Fibroblast of gingiva (primary cell): ENCODE data around the gene ZDHHC4.
"Not testable (repeated sequence)": the region's sequence is repeated elsewhere in the genome, so short reads cannot be mapped to it uniquely, and the experiment has no call there.

Source experiments
- DNase-seq: peaks from one replicate; pipeline ENCODE4 v3.0.0-alpha.2; 2011; ENCODE audit warnings: low read depth

ZDHHC4 gene

DNA sequence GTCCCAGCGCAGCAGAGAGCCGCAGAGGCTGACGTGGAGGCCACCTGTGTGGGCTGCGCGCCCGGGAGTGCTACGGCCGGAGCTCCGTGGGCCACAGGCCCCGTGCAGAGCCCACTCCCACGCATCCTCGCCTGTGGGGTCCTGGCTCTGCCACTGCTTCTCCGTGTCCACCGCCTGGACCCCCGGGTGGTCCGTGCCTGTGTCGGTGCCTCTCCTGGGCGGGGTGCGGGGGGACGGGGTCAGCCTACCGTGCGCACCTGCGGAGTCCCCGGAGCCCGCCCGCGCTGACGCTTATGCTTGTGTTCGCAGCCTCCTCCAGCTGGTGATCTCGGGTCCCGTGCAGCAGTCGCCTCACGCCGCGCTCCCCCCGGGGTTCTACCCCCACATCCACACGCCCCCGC, 30.4 kb downstream of the ZDHHC4 start:
- DNase-seq: no peak

GRCh38 chr7:6608081-6608480, 30.8 kb downstream of the ZDHHC4 start:
- DNase-seq: no peak

- DNase-seq: no peak
Measured at GRCh38 chr7:6608794-6609193, 31.5 kb downstream of the ZDHHC4 start.

- DNase-seq: no peak
Measured at GRCh38 chr7:6612819-6613218, 35.6 kb downstream of the ZDHHC4 start.

DNA sequence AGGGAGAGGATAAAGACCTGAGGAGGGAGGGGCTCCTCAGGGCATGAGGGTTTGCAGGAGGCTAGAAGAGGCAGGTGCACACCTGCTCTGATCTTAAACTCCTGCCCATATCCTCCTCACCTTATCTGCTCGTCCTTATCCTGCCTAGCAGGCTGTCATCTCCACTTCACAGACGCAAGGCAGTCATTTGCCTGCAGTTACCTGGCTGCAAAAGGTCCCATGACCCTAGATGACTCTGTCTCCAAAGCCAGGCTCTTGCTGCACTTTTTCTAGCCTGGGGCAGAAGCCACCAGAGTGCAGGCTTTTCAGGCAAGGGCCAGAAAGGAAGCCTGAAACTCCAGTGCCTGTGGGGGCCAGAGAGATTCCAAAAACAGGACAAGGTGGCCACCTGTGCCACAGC, 36.5 kb downstream of the ZDHHC4 start:
- no peak for DNase-seq

DNA sequence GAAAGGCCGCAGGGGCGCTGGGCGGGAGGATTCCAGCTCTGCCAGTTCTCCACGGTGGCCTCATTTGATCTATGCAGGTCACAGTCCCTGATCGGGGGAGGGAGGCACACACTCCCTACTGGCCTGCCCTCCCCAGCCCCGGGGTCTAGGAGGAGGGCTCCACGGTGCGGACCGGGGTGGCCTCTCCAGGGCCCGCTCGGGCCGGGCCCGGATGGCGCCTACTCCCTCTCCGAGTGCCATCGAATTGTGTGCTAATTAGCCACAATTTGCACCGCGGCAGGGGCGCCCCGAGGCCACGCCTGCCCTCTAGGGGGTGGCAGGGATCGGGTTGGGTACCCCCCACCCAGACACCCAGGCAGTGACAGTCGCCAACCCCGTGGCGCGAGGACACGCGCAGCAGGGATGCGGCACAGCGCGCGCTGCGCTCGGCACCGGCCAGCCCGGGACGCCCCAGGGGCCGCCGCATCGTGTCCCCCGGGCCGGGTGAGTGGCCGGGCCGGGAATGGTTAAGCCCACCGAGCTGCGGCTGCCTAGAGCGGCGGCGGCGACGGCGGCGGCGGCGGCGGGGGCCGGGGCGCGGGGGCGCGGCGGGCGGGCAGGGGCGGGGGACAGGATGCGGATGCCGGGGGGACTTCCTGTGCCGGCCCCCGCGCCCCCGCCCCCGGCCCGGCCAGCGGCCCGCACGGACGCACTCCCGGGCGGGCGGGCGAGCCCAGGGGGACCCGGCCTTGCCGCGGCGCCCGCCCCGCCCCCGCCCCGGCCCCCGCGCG, 37.9 kb downstream of the ZDHHC4 start, which contains the start of gene ZNF853:
TSS of gene ZNF853 (plus strand) at position 658 of the 770 bp plus-strand sequence. CDS start 565 bp downstream, outside the sequence.
- no peak for DNase-seq

- no peak for DNase-seq
Measured at GRCh38 chr7:6615723-6616555, 38.7 kb downstream of the ZDHHC4 start.

- no peak for DNase-seq
Measured at GRCh38 chr7:6616854-6617643, 39.8 kb downstream of the ZDHHC4 start.

- DNase-seq: no peak
Measured at GRCh38 chr7:6618621-6619020, 41.4 kb downstream of the ZDHHC4 start.

DNA sequence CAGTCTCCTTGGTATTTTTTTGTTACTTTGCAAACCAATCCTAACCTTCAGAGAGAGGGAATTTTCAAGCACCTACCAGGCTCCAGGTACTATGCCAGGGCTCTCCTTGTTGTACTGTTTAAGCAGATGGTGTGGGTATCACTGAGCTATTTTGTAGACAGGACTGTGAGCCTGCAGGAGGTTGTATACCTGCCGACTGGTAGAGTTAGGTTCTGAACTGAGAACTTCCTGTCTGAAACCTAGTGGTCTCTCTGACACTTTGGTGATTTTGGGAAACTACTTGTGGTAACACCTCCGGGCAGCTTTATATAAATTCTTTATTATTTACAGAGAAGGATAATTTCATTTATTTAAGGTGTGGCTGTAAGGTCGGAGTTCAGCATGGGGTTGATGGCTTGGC, 42.7 kb downstream of the ZDHHC4 start:
- DNase-seq: no peak

DNA sequence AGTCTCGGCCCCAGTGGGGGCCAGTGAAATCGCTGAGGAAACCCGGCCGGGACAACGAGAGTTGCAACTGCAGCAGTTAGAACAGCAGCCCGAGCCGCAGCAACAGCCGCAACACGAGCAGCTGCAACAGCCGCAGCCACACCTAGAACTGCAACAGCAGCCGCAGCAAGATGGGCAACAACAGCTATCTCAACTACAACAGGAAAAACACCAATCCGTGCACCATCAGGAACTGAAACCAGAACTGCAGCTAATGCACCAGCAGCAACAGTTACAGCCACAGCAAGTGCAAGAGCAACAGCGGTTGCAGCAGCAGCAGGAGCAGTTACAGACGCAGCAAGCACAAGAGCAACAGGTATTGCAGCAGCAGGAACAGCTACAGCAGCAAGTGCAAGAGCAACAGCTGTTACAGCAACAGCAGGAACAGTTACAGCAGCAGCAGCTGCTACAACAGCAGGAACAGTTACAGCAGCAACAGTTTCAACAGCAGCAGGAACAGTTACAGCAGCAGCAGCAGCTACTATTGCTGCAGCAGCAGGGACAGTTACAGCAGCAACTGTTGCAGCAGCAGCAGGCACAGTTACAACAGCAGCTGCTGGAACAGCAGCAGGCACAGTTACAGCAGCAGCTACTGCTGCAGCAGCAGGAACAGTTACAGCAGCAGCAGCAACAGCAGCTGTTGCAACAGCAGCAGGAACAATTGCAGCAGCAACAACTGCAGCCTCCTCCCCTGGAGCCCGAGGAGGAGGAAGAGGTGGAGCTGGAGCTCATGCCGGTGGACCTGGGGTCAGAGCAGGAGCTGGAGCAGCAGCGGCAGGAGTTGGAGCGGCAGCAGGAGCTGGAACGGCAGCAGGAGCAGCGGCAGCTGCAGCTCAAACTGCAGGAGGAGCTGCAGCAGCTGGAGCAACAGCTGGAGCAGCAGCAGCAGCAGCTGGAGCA, 44.2 kb downstream of the ZDHHC4 start:
- DNase-seq: no peak

DNA sequence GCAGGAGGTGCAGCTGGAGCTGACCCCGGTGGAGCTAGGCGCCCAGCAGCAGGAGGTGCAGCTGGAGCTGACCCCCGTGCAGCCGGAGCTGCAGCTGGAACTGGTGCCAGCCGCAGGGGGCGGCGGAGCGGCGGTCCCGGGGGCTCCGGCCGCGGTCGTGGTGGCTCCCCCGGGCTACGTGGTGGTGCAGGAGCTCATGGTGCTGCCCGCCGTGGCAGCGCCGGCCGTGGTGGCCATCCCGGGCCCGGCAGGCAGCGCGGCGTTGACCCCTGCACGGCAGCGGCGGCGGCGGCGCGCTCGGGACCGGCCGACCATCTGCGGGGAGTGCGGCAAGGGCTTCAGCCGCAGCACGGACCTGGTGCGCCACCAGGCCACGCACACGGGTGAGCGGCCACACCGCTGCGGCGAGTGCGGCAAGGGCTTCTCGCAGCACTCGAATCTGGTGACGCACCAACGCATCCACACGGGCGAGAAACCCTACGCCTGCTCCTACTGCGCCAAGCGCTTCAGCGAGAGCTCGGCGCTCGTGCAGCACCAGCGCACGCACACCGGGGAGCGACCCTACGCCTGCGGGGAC, 45.0 kb downstream of the ZDHHC4 start:
- DNase-seq: no peak

DNA sequence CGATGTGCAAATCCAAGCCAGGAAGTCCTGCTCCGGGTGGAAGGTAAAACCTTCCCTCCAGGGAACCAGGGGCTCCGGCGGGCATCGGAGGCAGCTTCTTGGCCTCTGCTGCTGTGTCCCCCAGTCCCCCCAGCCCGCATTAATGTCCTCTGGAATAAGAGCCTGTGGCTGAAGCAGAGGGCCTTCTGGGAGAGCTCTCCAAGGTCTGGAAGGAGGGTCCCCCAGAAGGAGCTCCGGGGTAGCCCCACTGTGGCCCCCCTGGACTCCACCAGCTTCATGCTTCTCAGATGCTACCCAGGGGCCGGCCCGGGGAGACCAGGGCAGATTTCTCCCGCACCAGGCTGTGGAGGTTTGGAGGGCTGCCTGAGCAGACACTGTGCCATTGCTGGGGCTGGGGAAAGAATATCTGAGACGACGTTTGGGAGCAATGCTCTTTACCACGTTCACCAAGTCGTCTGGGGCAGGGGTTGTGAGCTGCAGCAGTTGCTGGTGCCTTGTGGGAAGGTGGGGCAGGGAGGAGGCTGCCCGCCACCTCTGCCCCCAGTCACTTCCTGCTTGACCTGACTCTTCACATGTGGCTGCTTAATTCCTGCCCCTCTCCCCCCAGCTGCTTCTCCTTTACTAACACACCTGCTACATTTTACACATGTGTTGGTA, 46.5 kb downstream of the ZDHHC4 start:
- DNase-seq: no peak

DNA sequence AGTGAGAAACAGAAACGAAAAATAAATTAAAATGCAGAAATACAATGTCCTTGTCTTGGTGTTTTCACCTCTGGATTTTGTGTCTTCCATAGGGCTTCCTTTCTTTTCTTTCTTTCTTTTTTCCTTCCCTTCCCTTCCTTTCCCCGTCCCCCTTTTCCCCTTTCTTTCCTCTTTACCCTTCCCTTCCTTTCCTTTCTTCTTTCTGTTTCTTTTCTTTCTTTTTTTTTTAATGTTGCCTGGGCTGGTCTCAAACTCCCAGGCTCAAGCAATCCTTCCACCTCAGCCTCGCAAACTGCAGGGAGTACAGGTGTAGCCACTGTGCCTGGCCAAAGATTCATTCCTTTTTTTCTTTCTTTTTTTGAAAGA, 47.0 kb downstream of the ZDHHC4 start:
- DNase-seq: no peak

- no peak for DNase-seq
Measured at GRCh38 chr7:6628045-6628444, 50.8 kb downstream of the ZDHHC4 start.

DNA sequence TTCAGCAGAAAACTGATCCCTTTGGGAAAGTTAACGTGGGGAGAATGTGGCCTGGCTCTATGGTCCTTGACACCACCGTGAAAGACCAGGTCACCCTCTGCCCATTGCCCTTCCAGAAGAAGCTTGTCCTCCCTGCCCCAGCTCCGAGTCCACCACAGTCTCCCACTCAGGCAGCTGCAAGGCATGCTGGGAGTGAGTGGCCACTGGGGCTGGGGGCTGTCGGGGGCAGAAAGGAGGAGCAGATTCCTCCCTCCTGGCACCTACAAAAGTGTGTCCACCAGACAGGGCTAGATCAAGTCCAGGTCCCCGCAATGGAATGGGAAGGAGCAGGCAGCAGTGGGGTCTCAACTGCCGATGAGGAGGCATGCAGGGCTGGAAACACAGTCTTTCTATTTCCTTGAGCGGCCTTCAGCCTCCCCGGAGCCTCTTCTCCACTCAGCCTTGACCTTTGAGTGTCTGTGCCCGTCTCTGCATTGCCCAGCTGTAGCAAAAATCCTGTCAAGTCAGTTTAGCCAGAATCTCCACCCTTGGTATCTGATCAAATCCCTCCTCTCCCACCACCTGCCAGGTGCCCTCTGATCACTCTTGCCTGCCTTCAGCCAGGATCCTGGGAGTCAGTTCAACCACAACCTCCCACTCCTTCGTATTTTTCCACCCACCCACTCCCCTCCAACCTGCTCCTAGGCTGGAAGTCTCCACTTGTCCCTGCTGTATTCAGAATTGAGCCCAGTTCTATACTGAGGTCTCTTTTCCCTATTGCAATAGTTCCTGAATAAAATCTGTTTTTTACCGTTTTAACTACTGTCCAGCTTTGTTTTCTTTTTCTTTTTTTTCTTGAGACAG, 53.0 kb downstream of the ZDHHC4 start:
- DNase-seq: no peak

DNA sequence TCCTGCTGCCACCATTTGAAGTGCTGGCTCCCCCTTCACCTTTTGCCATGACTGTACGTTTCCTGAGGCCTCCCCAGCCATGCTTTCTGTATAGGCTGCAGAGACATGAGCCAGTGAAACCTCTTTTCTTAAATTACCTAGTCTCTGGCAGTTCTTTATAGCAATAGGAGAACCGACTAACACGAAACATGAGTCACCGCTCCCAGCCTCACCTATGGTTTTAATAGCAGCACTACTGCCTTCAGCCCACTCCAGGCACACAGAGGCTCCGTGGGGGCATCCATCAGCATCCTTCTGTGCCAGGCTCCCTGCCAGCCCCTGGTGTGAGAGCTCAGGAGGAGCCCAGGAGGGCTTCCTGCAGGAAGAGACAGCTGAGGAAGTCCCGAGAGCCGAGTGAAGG, 54.4 kb downstream of the ZDHHC4 start:
- DNase-seq: no peak

DNA sequence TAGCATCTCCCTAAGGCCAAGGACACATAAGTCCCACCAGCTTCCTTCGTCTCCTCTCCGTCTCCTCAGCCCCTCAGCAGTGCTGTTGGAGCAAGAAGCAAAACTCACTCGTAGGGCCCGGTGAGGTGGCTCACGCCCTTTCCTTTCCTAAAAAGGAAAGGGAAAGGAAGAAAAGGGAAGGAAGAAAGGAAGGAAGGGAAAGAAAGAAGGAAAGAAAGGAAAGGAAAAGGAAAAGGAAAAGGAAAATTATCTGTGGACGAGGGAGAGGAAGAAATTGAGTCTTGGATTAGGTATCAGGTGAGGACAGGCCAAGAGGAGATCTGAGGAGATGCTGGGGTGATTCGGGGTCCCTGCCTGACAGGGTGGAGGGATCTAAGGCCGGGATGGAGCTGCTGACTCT, 56.8 kb downstream of the ZDHHC4 start:
- DNase-seq: no peak

DNA sequence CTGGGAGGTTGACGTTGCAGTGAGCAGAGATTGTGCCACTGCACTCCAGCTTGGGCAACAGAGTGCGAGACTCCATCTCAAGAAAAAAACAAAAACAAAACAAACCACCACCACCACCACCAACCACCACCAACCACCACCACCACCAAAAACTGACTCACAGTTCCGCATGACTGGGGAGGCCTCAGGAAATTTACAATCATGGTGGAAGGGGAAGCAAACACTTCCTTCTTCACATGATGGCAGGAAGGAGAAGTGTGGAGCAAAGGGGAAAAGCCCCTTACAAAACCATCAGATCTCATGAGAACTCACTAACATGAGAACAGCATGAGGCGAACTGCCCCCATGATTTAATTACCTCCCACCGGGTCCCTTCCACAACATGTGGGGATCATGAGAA, 57.7 kb downstream of the ZDHHC4 start:
- not testable (repeated sequence) for DNase-seq
